GM21390 (cell line): Measurements from ENCODE around the gene DCTN3.

Experiments used
- ATAC-seq: cut with Tn5 transposase; IDR thresholded peaks from one replicate; pipeline ENCODE4 v1.9.1; 2021; ENCODE audit not compliant: unreplicated experiment

The DCTN3 gene

DNA sequence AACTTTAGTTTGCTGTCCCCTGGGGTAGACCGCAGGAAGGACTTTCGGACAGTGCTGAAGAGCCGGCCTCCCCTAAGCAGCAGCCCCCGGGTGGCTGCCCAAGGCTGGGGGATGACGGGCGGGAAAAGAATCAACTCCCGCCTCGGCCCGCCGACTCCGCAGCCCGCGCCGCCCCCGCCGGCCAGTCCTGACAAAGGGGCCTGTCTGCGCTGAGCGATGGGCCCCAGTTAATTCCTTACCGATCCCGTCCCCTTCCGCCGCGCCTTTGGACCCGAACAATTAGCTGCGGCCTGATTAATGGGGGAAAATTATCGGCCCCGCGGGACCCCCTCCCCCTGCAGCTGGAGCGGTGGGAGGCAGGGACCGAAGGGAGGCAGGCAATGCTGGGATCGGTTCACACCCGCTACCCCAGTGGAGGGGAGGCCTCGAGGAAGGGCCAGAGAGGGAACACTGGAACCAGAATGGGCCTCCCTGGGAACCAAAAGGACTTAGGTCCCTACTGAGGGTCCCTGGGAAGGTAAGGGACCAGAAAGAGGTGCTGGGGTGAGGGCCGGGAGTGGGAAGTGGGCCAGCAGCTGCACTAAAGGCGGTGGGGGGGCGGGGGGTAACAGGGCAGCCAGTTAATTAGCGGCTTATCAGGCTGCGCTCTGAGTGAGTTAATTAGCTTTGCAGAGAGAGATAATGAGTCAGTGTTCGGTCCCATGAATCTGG lies 4.3 kb upstream of the DCTN3 start:
- no peak for ATAC-seq

GRCh38 chr9:34623374-34624235 lies 3.3 kb upstream of the DCTN3 start:
- no peak for ATAC-seq

DNA sequence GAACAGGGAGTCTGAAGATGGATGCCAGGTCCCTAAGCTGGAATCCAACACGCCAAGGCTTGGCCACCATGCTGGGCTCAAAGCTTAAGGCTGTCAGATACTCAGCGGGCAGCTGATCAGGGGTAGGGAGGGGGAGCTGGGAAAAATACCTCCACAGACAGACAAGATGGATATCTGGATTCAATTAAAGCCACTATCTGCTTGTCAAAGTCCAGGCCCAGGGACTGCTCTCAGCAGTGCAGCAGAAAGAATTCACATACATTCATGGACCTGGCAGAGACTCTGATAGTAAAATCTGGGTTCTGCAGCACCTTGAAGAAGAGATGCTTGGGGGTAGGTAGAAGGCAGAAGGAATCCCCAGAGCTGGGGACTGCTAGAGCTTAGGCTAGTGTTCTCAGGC lies 5.2 kb downstream of the DCTN3 start:
- no peak for ATAC-seq

GRCh38 chr9:34612788-34613390 lies 7.4 kb downstream of the DCTN3 start:
- no peak for ATAC-seq

DNA sequence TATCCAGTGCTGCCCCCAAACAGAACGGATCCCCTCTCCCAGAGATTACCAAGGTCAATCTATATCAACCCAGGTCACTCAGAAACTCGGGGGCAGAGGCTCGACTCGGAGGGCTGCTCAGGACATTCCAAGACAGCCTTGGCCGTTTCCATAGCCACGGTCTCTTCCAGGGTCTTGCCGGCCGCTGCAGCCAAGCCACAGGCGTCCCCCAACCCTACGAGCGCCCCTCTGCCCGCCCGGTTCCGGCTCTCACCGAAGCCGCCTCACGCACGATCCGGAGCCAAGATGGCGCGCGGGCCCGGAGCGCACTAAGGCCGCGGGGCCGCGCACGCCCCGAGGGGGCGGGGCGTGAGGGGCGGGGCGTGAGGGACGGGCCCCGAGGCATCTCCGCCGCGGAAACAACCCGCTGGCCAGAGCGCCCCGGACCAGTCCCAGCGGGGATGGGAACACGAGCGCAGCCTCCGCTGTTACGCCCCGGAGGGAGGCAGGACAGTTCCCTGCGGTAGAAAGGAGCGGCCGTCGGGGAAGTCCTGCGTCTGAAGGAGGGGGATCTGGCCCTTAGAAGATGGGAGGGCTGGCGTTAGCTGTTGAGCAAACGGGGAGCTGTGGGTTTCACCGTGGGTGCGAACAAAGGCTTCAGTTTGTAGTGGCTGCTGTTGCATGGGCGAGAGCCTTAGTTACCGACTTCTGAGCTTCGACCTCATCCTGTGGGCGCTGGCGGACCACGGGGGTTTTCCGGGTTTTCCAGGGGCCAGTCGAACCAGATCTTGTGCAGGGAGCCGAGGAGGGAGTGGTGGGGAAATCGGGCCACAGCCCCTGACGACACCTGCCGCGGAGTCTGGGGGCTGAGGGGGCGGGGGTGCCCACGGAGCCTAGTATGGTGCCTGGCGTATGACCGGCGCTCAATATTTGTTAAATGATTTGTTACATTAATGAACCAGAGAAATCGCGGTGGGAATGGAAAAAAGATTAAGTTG lies 8.2 kb downstream of the DCTN3 start, which contains the start of gene RPP25L:
RPP25L (minus strand) TSS at position 287 of the 977 bp plus-strand sequence. CDS start 801 bp downstream, outside the sequence.
- ATAC-seq: peak; percentile 87

GRCh38 chr9:34611251-34611810 lies 9.0 kb downstream of the DCTN3 start:
- peak; percentile 12 for ATAC-seq

DNA sequence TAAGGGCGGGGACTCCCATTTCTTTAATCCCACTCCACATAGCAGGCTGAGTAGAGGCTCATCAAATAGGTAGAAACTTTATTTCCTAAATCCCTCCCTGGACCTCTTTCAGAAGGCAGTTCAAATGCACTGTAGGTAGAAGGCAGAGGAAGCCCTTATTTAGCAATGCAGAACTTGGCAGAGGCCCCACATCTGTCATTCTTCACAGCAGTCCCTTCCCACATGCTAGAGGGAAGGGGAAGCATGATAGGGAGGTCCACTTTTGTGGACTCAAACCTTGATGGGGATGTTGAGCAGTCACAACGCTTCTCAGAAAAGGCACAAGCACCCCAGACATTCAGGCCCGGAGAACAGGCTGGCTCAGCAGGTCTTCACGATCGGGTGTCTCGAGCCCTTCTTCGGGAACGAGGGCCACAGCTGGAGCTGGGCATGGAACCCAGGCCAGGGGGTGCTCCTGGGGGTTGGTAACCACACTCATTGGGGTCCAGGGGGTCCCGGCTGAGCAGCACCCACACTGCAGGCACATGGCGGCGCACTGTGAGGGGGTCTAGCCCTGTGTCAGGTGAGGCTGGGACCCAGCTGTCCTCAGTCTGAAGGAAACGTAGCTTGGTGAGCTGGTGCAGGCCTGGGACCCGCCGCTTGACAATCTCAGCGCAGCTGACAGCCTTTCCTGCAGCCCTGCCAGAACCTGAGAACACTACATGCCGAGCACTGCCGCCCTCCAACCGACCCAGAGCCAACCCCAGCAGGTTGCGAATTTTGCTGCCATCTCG lies 9.7 kb downstream of the DCTN3 start:
- no peak for ATAC-seq

DNA sequence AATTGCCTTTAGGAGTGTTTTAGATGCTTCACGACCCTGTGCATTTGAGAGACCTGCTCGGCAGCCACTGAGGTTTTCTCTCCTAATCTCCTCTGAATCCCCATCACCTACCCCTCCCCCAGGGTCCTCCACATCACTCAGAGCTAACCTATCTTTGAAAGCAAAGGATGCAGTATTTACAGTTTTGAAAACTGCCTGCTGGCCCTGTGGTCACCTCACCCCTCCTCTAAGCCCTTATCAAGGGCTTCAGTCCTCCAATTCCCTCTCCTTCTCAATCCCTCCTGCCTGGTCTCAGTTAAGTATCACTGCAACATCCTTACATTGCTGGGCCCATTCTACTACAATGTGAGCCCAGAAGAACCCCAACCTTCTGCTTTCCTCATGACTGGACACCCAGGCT lies 13.0 kb downstream of the DCTN3 start:
- no peak for ATAC-seq

- ATAC-seq: no peak
These were observed 13.4 kb downstream of the DCTN3 start for GRCh38 chr9:34606905-34607304.

DNA sequence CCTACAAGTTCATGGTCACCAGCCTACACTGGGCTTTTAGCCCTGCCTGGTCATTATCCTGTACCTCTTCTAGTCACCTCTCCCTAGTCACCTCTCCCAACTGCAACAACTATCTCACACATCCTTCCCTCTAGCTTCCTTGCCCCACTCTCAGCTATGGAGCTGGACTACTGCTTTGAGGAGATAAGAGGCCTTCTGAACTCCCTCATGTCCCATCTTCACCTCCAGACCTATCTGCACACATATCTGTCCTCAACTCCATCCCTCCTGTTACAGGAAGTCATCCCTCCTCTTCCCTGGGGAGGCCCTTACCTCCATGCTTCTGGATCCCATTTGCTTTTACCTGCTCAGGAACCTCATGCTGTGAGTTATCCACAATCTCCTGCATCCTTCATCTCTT lies 14.1 kb downstream of the DCTN3 start:
- no peak for ATAC-seq

DNA sequence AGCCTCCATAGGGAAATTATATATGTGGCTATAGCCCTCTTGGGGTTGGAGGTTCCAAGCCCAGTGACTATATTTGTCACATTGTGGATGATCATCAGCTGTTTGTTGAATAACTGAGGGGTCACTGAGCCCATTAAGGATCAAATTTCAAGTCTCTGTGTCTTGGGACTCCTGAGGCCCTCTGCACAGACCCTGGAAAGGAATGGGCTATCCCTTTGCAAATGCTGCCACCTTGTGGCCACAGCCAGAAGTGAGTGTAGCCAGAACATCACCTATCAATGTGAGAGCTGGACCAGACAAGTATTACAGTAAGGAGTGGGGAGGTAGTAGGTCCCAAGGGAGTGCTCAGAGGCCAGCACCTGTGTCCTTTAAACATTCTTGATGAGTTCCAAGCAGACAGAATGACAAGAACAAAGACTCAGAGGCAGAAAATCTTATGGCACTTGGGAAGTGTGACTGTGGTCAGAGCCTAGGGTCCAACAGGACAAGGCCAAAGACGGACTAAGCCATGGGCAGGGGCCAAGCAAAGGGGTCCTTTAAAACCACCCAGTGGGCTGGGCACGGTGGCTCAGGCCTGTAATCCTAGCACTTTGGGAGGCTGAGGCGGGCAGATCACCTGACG lies 16.6 kb downstream of the DCTN3 start:
- no peak for ATAC-seq

DNA sequence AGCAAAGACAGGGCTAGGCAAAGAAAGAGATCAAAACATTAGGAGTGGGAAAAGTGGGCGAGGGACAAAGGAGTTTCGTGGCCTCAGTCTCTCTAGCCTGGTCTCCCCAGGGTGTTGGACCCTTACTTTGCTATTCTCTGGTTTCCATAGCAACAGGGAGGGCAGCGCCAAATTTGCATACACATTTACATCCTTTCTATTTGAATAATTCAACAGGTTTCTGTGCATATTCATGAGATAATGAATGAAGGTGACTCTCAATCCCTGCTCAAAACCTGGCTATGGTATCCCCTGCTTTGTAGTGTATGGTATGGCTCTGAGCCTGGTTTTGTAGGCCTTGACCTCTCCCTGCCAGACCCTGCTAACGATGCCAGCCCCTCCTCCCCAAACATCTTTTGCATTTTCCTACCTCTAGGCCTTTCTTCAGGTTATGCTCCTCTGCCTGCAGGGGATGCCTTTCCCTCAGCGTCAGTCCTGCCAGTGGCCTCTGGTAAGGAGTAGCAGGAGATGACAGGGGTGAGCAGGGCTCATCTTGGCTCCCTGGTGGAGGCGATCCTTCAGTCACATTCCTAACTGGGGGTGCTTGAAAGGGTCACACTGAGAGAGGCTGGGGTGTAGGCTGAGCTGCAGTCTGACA lies 18.2 kb downstream of the DCTN3 start:
- no peak for ATAC-seq

GRCh38 chr9:34600908-34601307 lies 19.4 kb downstream of the DCTN3 start:
- ATAC-seq: no peak

DNA sequence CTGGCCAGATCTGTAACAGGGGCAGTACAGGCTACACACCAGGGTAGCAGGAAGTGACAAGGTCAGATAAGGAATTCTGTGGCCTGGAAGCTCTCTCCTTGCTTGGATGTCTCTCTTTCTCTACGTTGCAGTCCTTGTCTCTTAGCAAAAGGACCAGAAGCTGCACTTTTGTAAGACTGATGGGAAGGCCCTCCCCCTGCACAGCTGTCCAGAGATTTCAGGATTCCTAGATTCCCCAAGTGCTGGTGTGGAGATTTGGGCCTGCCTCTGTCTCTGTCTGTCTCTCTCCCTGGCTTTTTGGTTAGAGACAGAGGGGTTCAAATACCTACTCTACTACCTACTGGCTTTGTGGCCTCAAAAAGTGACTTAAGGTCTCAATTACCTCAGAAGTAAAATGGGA lies 20.7 kb downstream of the DCTN3 start:
- ATAC-seq: no peak

DNA sequence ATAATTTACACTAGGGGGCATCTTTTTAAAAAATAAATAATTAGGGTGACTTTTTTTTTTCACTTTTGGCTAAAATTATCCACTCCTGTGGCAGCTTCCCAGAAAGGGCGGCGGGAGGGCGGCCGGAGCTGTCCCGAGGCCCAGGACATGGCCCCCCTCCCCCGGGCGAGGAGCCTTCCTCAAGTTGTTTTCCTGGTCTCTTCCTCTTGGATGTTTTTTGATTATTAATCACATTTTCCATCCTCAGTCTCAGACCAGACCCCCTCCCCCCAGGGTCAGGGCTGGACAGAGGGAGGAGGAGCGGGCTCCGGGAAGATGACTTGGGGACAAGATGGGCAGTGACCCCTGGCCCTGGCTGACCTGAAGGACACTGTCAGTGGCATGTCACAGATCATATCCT lies 26.1 kb downstream of the DCTN3 start:
- ATAC-seq: no peak

GRCh38 chr9:34592895-34593601 lies 27.2 kb downstream of the DCTN3 start:
- no peak for ATAC-seq

DNA sequence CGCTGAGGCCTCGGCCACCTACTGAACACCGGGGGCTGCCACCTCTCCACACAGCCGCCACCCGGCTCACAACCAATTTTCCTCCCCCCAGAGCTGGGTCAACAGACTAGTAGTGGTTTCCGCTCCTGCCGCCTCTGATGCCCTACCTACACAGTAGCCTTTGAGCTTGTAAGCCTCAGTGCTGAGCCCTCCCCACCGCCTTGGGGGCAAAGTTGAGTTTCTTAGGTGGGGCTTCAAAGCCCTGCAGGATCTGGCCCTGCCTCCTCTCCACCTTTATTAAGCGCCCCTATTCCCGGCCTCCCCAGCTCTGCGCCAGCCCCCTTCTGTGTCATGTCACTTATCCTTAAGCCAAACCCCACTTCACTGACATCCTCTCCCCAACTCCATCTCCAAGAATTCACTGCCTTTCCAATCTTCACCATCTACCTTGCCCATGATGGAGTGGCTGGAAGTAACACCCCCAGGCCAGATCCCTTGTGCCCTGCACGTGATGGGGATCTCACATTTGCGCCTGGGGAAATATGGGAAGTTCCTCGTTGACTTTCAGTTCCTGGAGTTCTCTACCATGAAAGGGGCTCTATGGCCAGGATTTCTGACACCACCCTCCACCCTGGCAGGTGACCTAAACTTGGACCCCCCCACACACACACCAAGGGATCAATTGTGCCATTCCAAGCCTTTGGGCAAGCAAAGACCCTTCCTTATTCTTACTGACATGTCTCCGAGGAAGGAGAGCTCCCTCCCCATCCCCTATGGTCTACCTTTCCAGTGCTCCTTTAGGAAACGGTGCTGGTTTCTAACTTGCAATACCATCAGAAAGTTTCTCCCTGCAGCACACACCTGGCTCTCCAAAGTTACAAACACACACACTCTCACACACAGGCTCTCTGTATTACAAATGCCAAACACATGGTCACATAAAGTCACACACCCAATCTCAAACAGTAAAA lies 28.1 kb downstream of the DCTN3 start:
- no peak for ATAC-seq
